Testis (tissue), 2 donors: ENCODE data around the gene RBM28.

Experiments used
- POLR2A ChIP-seq: fragments of 450-650 bp; IDR thresholded peaks from one replicate; pipeline ENCODE4 v1.6.1; 2017; ENCODE audit warnings: antibody characterized with exemption, mild to moderate bottlenecking, moderate library complexity
- TF ChIP-seq, protein P1 (sequence below), 3 experiments: fragments of 450-650 bp in 2 of 3; fragments of 200-600 bp in 1 of 3; sonication (generic) in 1 of 3; IDR thresholded peaks; one replicate each; pipeline ENCODE4 v1.5.1; 2016 to 2019; ENCODE audit warnings: antibody characterized with exemption in 3 of 3, mild to moderate bottlenecking in 2 of 3, moderate library complexity in 1 of 3

DNA sequence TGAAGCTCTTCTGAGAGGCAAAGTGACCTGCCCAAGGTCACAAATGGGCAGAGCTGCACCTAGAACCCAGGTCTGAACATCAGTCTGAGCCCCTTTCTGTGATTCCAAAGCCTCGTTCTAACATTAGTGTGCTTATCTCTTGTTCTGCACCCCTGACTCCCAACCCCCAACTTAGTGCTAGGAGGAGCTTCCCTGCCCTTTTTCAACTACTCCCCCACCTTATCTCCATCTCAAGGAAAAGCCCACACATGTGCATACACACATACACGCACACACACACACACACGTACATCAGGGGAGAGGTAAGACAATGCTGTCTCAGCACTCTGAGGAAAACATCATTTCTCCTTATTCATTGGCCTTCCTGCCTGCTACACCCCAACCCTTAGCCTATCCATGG lies 9.5 kb upstream of the RBM28 start:
- TF ChIP-seq, protein P1, sequence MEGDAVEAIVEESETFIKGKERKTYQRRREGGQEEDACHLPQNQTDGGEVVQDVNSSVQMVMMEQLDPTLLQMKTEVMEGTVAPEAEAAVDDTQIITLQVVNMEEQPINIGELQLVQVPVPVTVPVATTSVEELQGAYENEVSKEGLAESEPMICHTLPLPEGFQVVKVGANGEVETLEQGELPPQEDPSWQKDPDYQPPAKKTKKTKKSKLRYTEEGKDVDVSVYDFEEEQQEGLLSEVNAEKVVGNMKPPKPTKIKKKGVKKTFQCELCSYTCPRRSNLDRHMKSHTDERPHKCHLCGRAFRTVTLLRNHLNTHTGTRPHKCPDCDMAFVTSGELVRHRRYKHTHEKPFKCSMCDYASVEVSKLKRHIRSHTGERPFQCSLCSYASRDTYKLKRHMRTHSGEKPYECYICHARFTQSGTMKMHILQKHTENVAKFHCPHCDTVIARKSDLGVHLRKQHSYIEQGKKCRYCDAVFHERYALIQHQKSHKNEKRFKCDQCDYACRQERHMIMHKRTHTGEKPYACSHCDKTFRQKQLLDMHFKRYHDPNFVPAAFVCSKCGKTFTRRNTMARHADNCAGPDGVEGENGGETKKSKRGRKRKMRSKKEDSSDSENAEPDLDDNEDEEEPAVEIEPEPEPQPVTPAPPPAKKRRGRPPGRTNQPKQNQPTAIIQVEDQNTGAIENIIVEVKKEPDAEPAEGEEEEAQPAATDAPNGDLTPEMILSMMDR (IDR thresholded peaks at IDR 0.05): no peak
- no peak for TF ChIP-seq POLR2A
